ENCODE results near the gene AKR1E2.

AKR1E2 gene

GRCh38 chr10:4825868-4826791 lies at the start of gene AKR1E2:
Gene AKR1E2 (plus strand): TSS chr10:4826207. CDS start chr10:4826325, 118 bp downstream.
- peaks cover 28% of the 10 kb centered on the region for H3K4me1 Mint-ChIP-seq
- H3K27me3 Mint-ChIP-seq, result peaks cover 40% of the 10 kb centered on the region
- CTCF ChIA-PET, result interaction anchor here (2.4 kb wide), 1 partner anchor 24 kb away, joined by 10 read pairs; no protein-coding TSS in a partner anchor

GRCh38 chr10:4776234-4776638 lies 49.8 kb upstream of the AKR1E2 start:
- Mint-ChIP-seq H3K27ac (no peak overlapping the region), H3K9me3 (no peaks in the 10 kb centered on the region), H3K4me1 (no peaks in the 10 kb centered on the region), H3K4me3 (no peak overlapping the region), H3K36me3 (no peaks in the 10 kb centered on the region), H3K27me3 (peaks cover 4% of the 10 kb centered on the region)
- DNase-seq, result no peak
- CTCF ChIA-PET, result interaction anchor here (1.1 kb wide), 1 partner anchor 39 kb away, joined by 3 read pairs; no protein-coding TSS in a partner anchor

More at GRCh38 chr10:4825868-4826791, at the start of gene AKR1E2:
- Mint-ChIP-seq H3K27ac (peak within 1 kb of the TSS; percentile 74), H3K36me3 (peaks cover 4% of the 10 kb centered on the region), H3K4me3 (peak within 1 kb of the TSS; percentile 76), H3K9me3 (peaks cover 2% of the 10 kb centered on the region)
- peak; percentile 90 for DNase-seq

- Mint-ChIP-seq H3K27ac (no peak overlapping the region), H3K9me3 (no peaks in the 10 kb centered on the region), H3K27me3 (peaks cover 8% of the 10 kb centered on the region), H3K4me3 (no peak overlapping the region), H3K4me1 (no peaks in the 10 kb centered on the region), H3K36me3 (no peaks in the 10 kb centered on the region)
- CTCF ChIA-PET, result no interaction called here
- DNase-seq, result no peak
Measured at GRCh38 chr10:4778761-4779160, 47.2 kb upstream of the AKR1E2 start.

- H3K27ac Mint-ChIP-seq, result no peak overlapping the region
- no peaks in the 10 kb centered on the region for H3K9me3 Mint-ChIP-seq
- H3K27me3 Mint-ChIP-seq, result peaks cover 8% of the 10 kb centered on the region
- H3K4me1 Mint-ChIP-seq, result no peaks in the 10 kb centered on the region
- no peaks in the 10 kb centered on the region for H3K36me3 Mint-ChIP-seq
- CTCF ChIA-PET, result no interaction called here
- no peak overlapping the region for H3K4me3 Mint-ChIP-seq
- no peak for DNase-seq
Measured at GRCh38 chr10:4780091-4780490, 45.9 kb upstream of the AKR1E2 start.

GRCh38 chr10:4780782-4781181 lies 45.2 kb upstream of the AKR1E2 start:
- H3K27me3 Mint-ChIP-seq, result peaks cover 5% of the 10 kb centered on the region
- H3K4me1 Mint-ChIP-seq, result no peaks in the 10 kb centered on the region
- H3K36me3 Mint-ChIP-seq, result no peaks in the 10 kb centered on the region
- H3K27ac Mint-ChIP-seq, result no peak overlapping the region
- H3K9me3 Mint-ChIP-seq, result no peaks in the 10 kb centered on the region
- CTCF ChIA-PET, result no interaction called here
- DNase-seq, result no peak
- H3K4me3 Mint-ChIP-seq, result no peak overlapping the region

DNA sequence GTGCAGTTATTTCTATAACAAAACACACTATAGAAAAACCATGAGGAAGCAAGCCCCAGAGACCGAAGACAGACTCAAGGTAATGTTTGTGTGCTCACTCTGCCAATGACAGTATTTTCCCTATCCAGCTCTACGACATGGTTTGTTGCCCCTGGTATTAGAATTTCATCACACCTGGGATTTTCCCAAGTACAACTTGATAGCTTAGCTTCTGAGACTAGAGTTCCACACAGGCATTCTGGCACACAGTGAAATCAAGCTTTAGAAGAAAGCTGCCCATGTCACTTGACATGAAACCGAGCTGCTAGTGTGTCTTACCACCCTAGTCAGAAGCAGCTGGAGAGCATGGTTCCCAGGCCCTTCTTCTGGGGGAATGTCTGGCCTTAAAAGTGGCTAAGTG lies 44.1 kb upstream of the AKR1E2 start:
- Mint-ChIP-seq H3K9me3 (no peaks in the 10 kb centered on the region), H3K4me1 (no peaks in the 10 kb centered on the region), H3K36me3 (no peaks in the 10 kb centered on the region), H3K4me3 (no peak overlapping the region), H3K27me3 (peaks cover 11% of the 10 kb centered on the region), H3K27ac (no peak overlapping the region)
- no peak for DNase-seq
- CTCF ChIA-PET, result no interaction called here

DNA sequence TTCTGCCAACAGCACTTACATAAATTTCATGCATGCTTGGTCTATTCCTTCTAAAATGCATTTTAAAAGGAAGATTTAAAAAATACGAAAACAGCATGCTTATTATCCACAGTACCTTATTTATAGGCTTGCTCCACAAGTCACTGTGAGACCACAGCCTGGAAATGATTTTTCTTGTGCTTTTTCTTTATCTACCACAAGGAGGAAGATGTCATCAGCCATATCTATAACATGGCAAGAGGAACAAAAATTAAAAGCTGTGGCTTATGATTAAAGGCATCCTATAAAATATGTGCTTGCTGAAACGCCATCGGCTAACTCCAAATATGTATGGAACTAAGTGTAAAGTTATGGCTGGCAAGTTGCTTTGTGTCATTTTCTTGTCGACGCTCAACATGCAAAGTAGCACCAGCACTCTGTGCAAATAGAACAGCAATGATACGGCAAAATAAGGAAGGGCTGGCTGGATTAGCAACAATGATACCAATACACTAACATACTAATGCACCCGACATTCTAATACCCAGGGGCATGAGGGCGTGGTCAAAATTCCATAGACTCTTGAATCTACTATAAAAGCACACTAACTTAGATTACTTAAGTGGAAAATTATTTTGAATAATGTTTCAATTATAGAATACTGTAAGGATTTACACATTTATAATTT lies 41.2 kb upstream of the AKR1E2 start:
- Mint-ChIP-seq H3K36me3 (no peaks in the 10 kb centered on the region), H3K9me3 (no peaks in the 10 kb centered on the region), H3K4me1 (no peaks in the 10 kb centered on the region), H3K27ac (no peak overlapping the region), H3K27me3 (peaks cover 13% of the 10 kb centered on the region), H3K4me3 (no peak overlapping the region)
- no peak for DNase-seq
- CTCF ChIA-PET, result no interaction called here

- DNase-seq, result no peak
- Mint-ChIP-seq H3K4me3 (no peak overlapping the region), H3K9me3 (no peaks in the 10 kb centered on the region), H3K27ac (no peak overlapping the region), H3K36me3 (no peaks in the 10 kb centered on the region), H3K4me1 (no peaks in the 10 kb centered on the region), H3K27me3 (peaks cover 13% of the 10 kb centered on the region)
- CTCF ChIA-PET, result no interaction called here
Measured at GRCh38 chr10:4786043-4786839, 39.8 kb upstream of the AKR1E2 start.

DNA sequence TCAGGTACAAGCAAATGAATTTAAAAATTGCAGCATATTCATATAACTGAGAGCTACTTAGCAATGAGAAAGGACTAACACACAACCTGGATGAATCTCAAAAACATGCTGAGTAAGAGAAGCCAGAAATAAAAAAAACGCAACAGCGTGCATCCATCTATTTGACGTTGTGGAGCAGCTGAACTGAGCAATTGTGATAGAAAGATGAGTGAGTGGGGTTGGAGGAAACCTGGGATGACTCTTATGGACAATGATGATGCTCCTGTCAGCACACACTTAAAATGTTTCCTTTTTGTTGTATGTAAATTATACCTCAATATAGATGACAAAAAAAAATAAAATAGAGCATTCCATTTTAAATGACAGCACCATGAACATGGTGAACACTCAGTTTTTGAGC lies 36.0 kb upstream of the AKR1E2 start:
- Mint-ChIP-seq H3K4me1 (no peaks in the 10 kb centered on the region), H3K27ac (no peak overlapping the region), H3K4me3 (no peak overlapping the region), H3K27me3 (peaks cover 15% of the 10 kb centered on the region), H3K36me3 (no peaks in the 10 kb centered on the region), H3K9me3 (no peaks in the 10 kb centered on the region)
- no peak for DNase-seq
- CTCF ChIA-PET, result interaction anchor here (0.6 kb wide), 1 partner anchor 25 kb away, joined by 3 read pairs; no protein-coding TSS in a partner anchor

DNA sequence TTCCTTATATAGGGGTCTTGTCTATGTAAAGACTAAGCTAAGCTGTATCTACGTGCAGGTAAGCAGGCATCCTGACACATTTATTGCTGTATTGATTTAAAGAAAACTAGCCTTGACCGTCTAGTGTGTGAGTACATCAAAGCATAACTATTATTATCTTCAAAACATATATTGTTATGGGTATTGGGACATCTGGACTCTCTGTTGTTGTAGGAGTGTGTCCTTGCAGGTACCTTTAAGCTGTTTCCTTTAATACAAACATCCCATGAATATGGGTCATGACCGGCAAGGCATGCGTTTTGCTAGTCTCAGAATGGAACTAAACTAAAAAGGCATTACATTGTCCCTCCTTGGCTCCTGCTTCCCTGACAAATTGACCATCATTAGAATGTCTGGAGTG lies 35.1 kb upstream of the AKR1E2 start:
- no peaks in the 10 kb centered on the region for H3K9me3 Mint-ChIP-seq
- H3K4me3 Mint-ChIP-seq, result no peak overlapping the region
- no peaks in the 10 kb centered on the region for H3K4me1 Mint-ChIP-seq
- CTCF ChIA-PET, result interaction anchor here (0.6 kb wide), 1 partner anchor 24 kb away, joined by 3 read pairs; no protein-coding TSS in a partner anchor
- no peaks in the 10 kb centered on the region for H3K36me3 Mint-ChIP-seq
- no peak overlapping the region for H3K27ac Mint-ChIP-seq
- DNase-seq, result no peak
- H3K27me3 Mint-ChIP-seq, result peaks cover 16% of the 10 kb centered on the region

DNA sequence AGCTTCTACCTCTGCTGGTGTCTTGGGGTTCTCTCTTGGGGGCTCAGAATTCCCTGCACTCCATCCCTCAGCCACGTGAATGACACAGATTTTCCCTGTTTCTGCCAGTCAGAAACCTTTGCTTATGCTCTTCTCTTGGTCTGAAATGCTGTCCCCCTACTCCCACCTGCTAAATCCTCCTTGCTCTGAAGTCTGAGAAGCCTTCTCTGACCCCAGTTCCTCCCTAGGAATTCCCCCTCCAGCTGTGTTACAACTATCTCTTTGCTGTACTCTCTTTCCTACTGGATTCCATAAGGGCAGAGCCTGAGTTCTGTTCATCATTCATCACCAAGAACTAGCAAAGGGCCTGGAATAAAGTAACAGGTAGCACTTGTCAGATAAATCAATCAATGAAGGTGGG lies 33.6 kb upstream of the AKR1E2 start:
- peaks cover 12% of the 10 kb centered on the region for H3K27me3 Mint-ChIP-seq
- H3K27ac Mint-ChIP-seq, result no peak overlapping the region
- H3K36me3 Mint-ChIP-seq, result no peaks in the 10 kb centered on the region
- CTCF ChIA-PET, result no interaction called here
- no peak overlapping the region for H3K4me3 Mint-ChIP-seq
- no peak for DNase-seq
- no peaks in the 10 kb centered on the region for H3K9me3 Mint-ChIP-seq
- no peaks in the 10 kb centered on the region for H3K4me1 Mint-ChIP-seq

GRCh38 chr10:4801405-4801804 lies 24.6 kb upstream of the AKR1E2 start:
- peaks cover 9% of the 10 kb centered on the region for H3K27me3 Mint-ChIP-seq
- no peaks in the 10 kb centered on the region for H3K36me3 Mint-ChIP-seq
- no peak for DNase-seq
- H3K4me3 Mint-ChIP-seq, result no peak overlapping the region
- H3K9me3 Mint-ChIP-seq, result no peaks in the 10 kb centered on the region
- no peaks in the 10 kb centered on the region for H3K4me1 Mint-ChIP-seq
- H3K27ac Mint-ChIP-seq, result no peak overlapping the region
- CTCF ChIA-PET, result no interaction called here

- Mint-ChIP-seq H3K4me3 (no peak overlapping the region), H3K4me1 (no peaks in the 10 kb centered on the region), H3K27me3 (peaks cover 9% of the 10 kb centered on the region), H3K36me3 (no peaks in the 10 kb centered on the region), H3K27ac (no peak overlapping the region), H3K9me3 (no peaks in the 10 kb centered on the region)
- CTCF ChIA-PET, result interaction anchor here (1.2 kb wide), 1 partner anchor 12 kb away, joined by 4 read pairs; no protein-coding TSS in a partner anchor
- DNase-seq, result no peak
Measured at GRCh38 chr10:4802711-4803487, 23.1 kb upstream of the AKR1E2 start.

Data from activated naive CD4-positive, alpha-beta T cell treated with anti-CD3 and anti-CD28 coated beads, Interleukin-2, amount 10 ng/mL, durations not matched to agents 7 days and 5 days (primary cell).